K562 (cell line): ENCODE measurements around the gene WBP2NL. TPM values are rescaled to one million over a fixed set of nuclear protein-coding genes. Genes with fewer than 3 reads are reported as not detected.

Experiments
- ATAC-seq: fragments of 200-7000 bp; cut with Tn5 transposase; 3 replicates; pipeline ENCODE4 v1.9.1; 2020; ENCODE audit warnings: moderate library complexity
- BruUV-seq: library from RNA; stranded (reverse); fragments of 400-500 nt; replicated peaks from 2 replicates; lab custom pipeline; 2021; lab: Mats Ljungman, UMichigan
- CTCF ChIA-PET: fragments of 300-600 bp; formaldehyde crosslinking; extraction: SDS; loops from one replicate; lab custom pipeline; 2021; ENCODE audit warnings: low intra/inter-chr PET ratio; lab: Yijun Ruan, JAX
- POLR2A ChIA-PET: fragments of 300-600, 350-650 bp; sonication (Branson Sonifier 250); formaldehyde crosslinking; extraction: SDS; loops from one replicate; lab custom pipeline; 2021; ENCODE audit warnings: antibody characterized with exemption, inconsistent platforms; lab: Yijun Ruan, JAX
- DNase-seq, 4 experiments: peaks; one replicate each; pipeline versions ENCODE4 v3.0.0 to v3.0.0-alpha.2; 2011 to 2018; ENCODE audit warnings: low spot score in 3 of 4, mixed read lengths in 3 of 4; ENCODE audit errors: extremely low read depth in 1 of 4
- FAIRE-seq: peaks from 2 replicates; lab custom pipeline; 2011; peaks lifted over from hg19 to GRCh38; lab: Jason Lieb, UNC
- H2AFZ ChIP-seq: 2 replicates; pipeline ENCODE4 v1.6.0; 2011; ENCODE audit warnings: low read depth, low read length, control low read depth, inconsistent platforms
- H3K27ac ChIP-seq: fragments of 200-600 bp; 3 replicates; pipeline ENCODE4 v1.8.0; 2011; ENCODE audit warnings: low read depth, mild to moderate bottlenecking, control low read depth, inconsistent platforms, low read length, moderate library complexity, mixed read lengths; ENCODE audit errors: extremely low read depth
- H3K27me3 ChIP-seq, 2 experiments: fragments of 300-600 bp in 1 of 2; 2 replicates in 1 of 2; 3 replicates in 1 of 2; pipeline versions ENCODE4 v1.6.0 to v1.8.0; 2011; ENCODE audit warnings: inconsistent platforms in 2 of 2, low read length in 2 of 2, mild to moderate bottlenecking in 1 of 2, mixed read lengths in 1 of 2, moderate library complexity in 1 of 2; ENCODE audit not compliant: control insufficient read depth in 2 of 2, insufficient read depth in 2 of 2
- H3K36me3 ChIP-seq: fragments of 300-600 bp; 3 replicates; pipeline ENCODE4 v1.8.0; 2011; ENCODE audit warnings: mild to moderate bottlenecking, low read length, inconsistent platforms; ENCODE audit not compliant: control insufficient read depth, insufficient read depth
- H3K4me1 ChIP-seq, 2 experiments: fragments of 200-600 bp in 1 of 2; replicated peaks in 1 of 2; 2 replicates in 1 of 2; 3 replicates in 1 of 2; pipeline versions ENCODE4 v1.5.1 to v1.8.0; 2011; ENCODE audit warnings: inconsistent platforms in 2 of 2, low read length in 2 of 2, mild to moderate bottlenecking in 1 of 2, mixed read lengths in 1 of 2, moderate library complexity in 1 of 2; ENCODE audit not compliant: control insufficient read depth in 2 of 2, insufficient read depth in 2 of 2
- H3K4me2 ChIP-seq: 2 replicates; pipeline ENCODE4 v1.6.1; 2011; ENCODE audit warnings: low read length, control low read depth, inconsistent platforms, mixed read lengths; ENCODE audit not compliant: insufficient read depth
- H3K4me3 ChIP-seq: fragments of 200-600 bp; sonication (generic), shearing (Covaris generic); 2 replicates; pipeline ENCODE4 v1.5.1; 2016; ENCODE audit warnings: control low read depth, inconsistent platforms
- H3K79me2 ChIP-seq: fragments of 200-600 bp; 3 replicates; pipeline ENCODE4 v1.8.0; 2011; ENCODE audit warnings: low read length, inconsistent platforms; ENCODE audit not compliant: control insufficient read depth, insufficient read depth
- H3K9ac ChIP-seq, 2 experiments: 2 replicates each; pipeline versions ENCODE4 v1.6.0 to v1.6.1; 2011; ENCODE audit warnings: low read depth in 2 of 2, low read length in 2 of 2, control low read depth in 1 of 2, inconsistent platforms in 1 of 2, mild to moderate bottlenecking in 1 of 2, mixed read lengths in 1 of 2; ENCODE audit not compliant: insufficient read depth in 1 of 2
- H3K9me1 ChIP-seq: one replicate; pipeline ENCODE4 v1.6.0; 2011; ENCODE audit warnings: inconsistent platforms, mild to moderate bottlenecking, low read length, moderate library complexity; ENCODE audit not compliant: control insufficient read depth, insufficient read depth
- H3K9me3 ChIP-seq: replicated peaks from 2 replicates; pipeline ENCODE4 v1.5.1; 2011; ENCODE audit warnings: low read depth, low read length, inconsistent platforms; ENCODE audit not compliant: control insufficient read depth, insufficient read depth
- H4K20me1 ChIP-seq: replicated peaks from 2 replicates; pipeline ENCODE4 v1.6.1; 2011; ENCODE audit warnings: low read length, inconsistent platforms, mixed read lengths; ENCODE audit not compliant: control insufficient read depth, insufficient read depth
- BDP1 ChIP-seq: IDR thresholded peaks from 3 replicates; pipeline ENCODE4 v1.6.1; 2011; ENCODE audit not compliant: insufficient read length, insufficient read depth
- CCAR2 ChIP-seq: fragments of 200-400 bp; formaldehyde crosslinking; IDR thresholded peaks from 2 replicates; pipeline ENCODE4 v1.6.1; 2017; ENCODE audit warnings: mild to moderate bottlenecking, low read depth, low read length
- MTA1 ChIP-seq: fragments of 450-650 bp; IDR thresholded peaks from 2 replicates; pipeline ENCODE4 v1.6.1; 2017; ENCODE audit warnings: borderline replicate concordance
- NR4A1 ChIP-seq, 2 experiments: fragments of 250-450 bp in 1 of 2; fragments of 450-650 bp in 1 of 2; sonication (Bioruptor Pico) in 1 of 2; IDR thresholded peaks; 2 replicates each; pipeline versions ENCODE4 v1.4.0 to v1.6.1; 2016 to 2020; ENCODE audit warnings: mild to moderate bottlenecking in 2 of 2, missing compliant biosample characterization in 1 of 2, missing genetic modification characterization in 1 of 2, moderate library complexity in 1 of 2
- POLR2B ChIP-seq: fragments of 450-650 bp; IDR thresholded peaks from 2 replicates; pipeline ENCODE4 v1.6.1; 2018; ENCODE audit warnings: low read depth; ENCODE audit not compliant: partially characterized antibody
- PRMT5 ChIP-seq: sonication (generic); formaldehyde crosslinking; IDR thresholded peaks from 2 replicates; pipeline ENCODE4 v1.5.0; 2020; ENCODE audit warnings: missing genetic modification reagents
- TAF15 ChIP-seq: fragments of 200-400 bp; formaldehyde crosslinking; IDR thresholded peaks from 2 replicates; pipeline ENCODE4 v1.6.1; 2017; ENCODE audit warnings: mild to moderate bottlenecking, low read depth, low read length, moderate library complexity
- THAP7 ChIP-seq: fragments of 250-450 bp; sonication (Bioruptor Pico); IDR thresholded peaks from 2 replicates; pipeline ENCODE4 v1.5.0; 2021
- ZBTB34 ChIP-seq: fragments of 250-450 bp; sonication (Bioruptor Pico); IDR thresholded peaks from 2 replicates; pipeline ENCODE4 v1.8.0; 2021; ENCODE audit warnings: mild to moderate bottlenecking, moderate library complexity
- ZBTB5 ChIP-seq: fragments of 450-650 bp; IDR thresholded peaks from 2 replicates; pipeline ENCODE4 v1.6.1; 2017; ENCODE audit warnings: antibody characterized with exemption
- ZNF655 ChIP-seq: fragments of 250-450 bp; sonication (Bioruptor Pico); IDR thresholded peaks from 2 replicates; pipeline ENCODE4 v1.5.0; 2021
- WGBS: fragments of 100-300 bp; shearing (Covaris generic); methylation state at CpG from one replicate; pipeline ENCODE4 v1.1.6; 2016; ENCODE audit warnings: low coverage, mixed read lengths; ENCODE audit not compliant: insufficient coverage; ENCODE audit errors: missing lambda C conversion rate; 5-methylcytosine and 5-hydroxymethylcytosine counted together
- in situ Hi-C: fragments of 300-500 bp; cut with MboI; formaldehyde crosslinking; loops from 4 replicates; pipeline ENCODE4 v1.15.0; 2018; ENCODE audit warnings: inconsistent platforms, mixed read lengths
- intact Hi-C: fragments of 100-400 bp; cut with micrococcal nuclease; formaldehyde crosslinking; loops from 2 replicates; pipeline ENCODE4 v1.14.2; 2022
- polyA plus RNA-seq, 8 experiments: library from polyadenylated mRNA; depleted of rRNA in 4 of 8; stranded (reverse) in 5 of 8; unstranded in 3 of 8; fragments of >200 nt; fragmentation: Nextera tagmentation in 2 of 8; fragmentation: Illumina TruSeq in 1 of 8; extraction: Ambion mirVana in 2 of 8; extraction: Trizol in 1 of 8; gene quantifications; 2 replicates each; pipeline versions ENCODE4 v1.2.1 to v1.2.3, GENCODE V29; 2011 to 2014; ENCODE audit warnings: inconsistent platforms in 1 of 8, missing spikeins in 1 of 8
- total RNA-seq, 7 experiments: library from RNA; depleted of rRNA in 6 of 7; stranded (reverse); fragments of >200 nt in 6 of 7; fragmentation: Illumina TruSeq in 2 of 7; extraction: Trizol in 2 of 7; gene quantifications; 2 replicates each; pipeline versions ENCODE4 v1.2.1 to v1.2.3, GENCODE V29; 2011 to 2021; ENCODE audit warnings: low replicate concordance in 1 of 7

Gene WBP2NL
- total and polyA plus RNA-seq, 9 of the 15 experiments (the other 6 are each of a cell fraction or from before 2014, with no cell fraction given): not detected

GRCh38 chr22:42001706-42002105, 3.1 kb downstream of the WBP2NL start:
- Histone ChIP-seq H3K9ac (0 out of 4 replicates have a peak overlapping the region, but pooled peaks of 1 of the 2 experiments have one; percentile 26), H3K27me3 (peaks cover 7 to 19% of the 10 kb centered on the region in 2 experiments; a peak in 3 of 5 replicates), H3K4me1 (peaks cover 0 to 6% of the 10 kb centered on the region in 2 experiments; a peak in 2 of 5 replicates), H3K36me3 (no peaks in the 10 kb centered on the region), H3K79me2 (no peaks in the 10 kb centered on the region), H4K20me1 (no peaks in the 10 kb centered on the region), H3K9me1 (no peaks in the 10 kb centered on the region), H3K4me2 (no peak overlapping the region), H3K9me3 (no peaks in the 10 kb centered on the region), H3K4me3 (no peak overlapping the region), H2AFZ (no peak overlapping the region), H3K27ac (no peak overlapping the region)
- FAIRE-seq (no peak), ATAC-seq (no peak), DNase-seq (no peak)
- ChIA-PET CTCF (no interaction called here), POLR2A (interaction anchor here (0.6 kb wide), 1 partner anchor 14 kb away, joined by 4 read pairs; no protein-coding TSS in a partner anchor)
- BruUV-seq: no TSS peak
- intact Hi-C loops (no loop called here), in situ Hi-C loops (no loop called here)
- WGBS: 8% methylated on average over 11 of the region's 12 CpGs
- no peak for TF ChIP-seq THAP7
- no peak for TF ChIP-seq POLR2B
- no peak for TF ChIP-seq BDP1
- no peak for TF ChIP-seq TAF15
- no peak for TF ChIP-seq PRMT5 (CRISPR knock-in tag)
- TF ChIP-seq CCAR2: no peak

GRCh38 chr22:42007922-42008321, 9.3 kb downstream of the WBP2NL start:
- H3K4me1 ChIP-seq: no peaks in the 10 kb centered on the region
- CTCF ChIA-PET: no interaction called here
- no peak overlapping the region for H3K9ac ChIP-seq
- H3K4me3 ChIP-seq: no peak overlapping the region
- H3K36me3 ChIP-seq: no peaks in the 10 kb centered on the region
- no peaks in the 10 kb centered on the region for H3K9me3 ChIP-seq
- POLR2A ChIA-PET: no interaction called here
- no peak for FAIRE-seq
- H3K4me2 ChIP-seq: no peak overlapping the region
- H4K20me1 ChIP-seq: no peaks in the 10 kb centered on the region
- no TSS peak for BruUV-seq
- intact Hi-C loops: no loop called here
- no peak overlapping the region for H3K27ac ChIP-seq
- no peaks in the 10 kb centered on the region; a peak in 1 of 5 replicates for H3K27me3 ChIP-seq
- no peaks in the 10 kb centered on the region for H3K9me1 ChIP-seq
- H2AFZ ChIP-seq: no peak overlapping the region
- in situ Hi-C loops: no loop called here
- no peak for DNase-seq
- no peak for ATAC-seq
- 0% methylated on average over 2 of the region's 4 CpGs for WGBS
- no peaks in the 10 kb centered on the region for H3K79me2 ChIP-seq
- TF ChIP-seq ZNF655 (no peak), ZBTB5 (no peak), NR4A1 (CRISPR knock-in tag; IDR thresholded peaks at IDR 0.05) (no peak), NR4A1 (tag; IDR thresholded peaks at IDR 0.05) (no peak), ZBTB34 (no peak), MTA1 (no peak)
